ENCODE results near the gene HMG20A.

HMG20A gene

DNA sequence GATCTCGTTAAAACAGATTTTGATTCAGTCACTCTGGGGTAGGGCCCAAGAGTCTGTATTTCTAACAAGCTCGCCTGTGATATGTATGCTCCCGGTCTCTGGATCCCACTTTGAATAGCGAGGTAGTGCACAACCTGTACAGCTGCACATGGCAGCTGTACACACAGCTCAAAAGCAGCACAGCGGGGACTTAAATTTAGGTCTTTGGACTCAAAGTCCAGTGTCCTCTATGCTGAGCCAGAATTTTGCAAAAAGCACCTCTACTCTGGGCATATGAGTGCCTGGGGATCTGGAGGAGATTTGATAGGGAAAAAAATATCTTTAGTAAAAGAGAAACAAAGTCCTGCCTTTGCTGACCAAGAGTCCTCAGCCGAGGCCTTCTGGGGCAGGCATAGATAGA, 83.1 kb downstream of the HMG20A start:
- no peak for DNase-seq

DNA sequence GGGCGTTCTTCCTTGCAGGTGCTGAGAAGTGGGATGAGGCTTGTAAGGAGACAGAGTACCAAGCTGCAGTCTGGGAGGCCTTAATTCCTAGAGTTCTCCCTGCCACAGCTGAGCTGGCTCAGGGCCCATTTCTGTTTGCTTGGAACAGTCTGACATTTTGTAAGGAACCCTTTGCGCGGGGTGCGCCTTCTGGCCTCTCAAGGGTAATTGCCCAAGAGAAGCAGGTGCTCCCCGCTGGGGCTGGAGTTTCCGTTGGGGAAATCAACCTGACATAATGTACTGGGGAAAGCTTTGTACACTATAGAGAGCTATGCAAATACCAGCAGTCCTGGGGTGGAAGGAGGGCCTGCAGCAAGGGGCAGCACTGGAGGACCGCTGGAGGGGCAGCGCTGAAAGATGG, 83.6 kb downstream of the HMG20A start:
- no peak for DNase-seq

- no peak for DNase-seq
These were observed 84.2 kb downstream of the HMG20A start for GRCh38 chr15:77504871-77505270.

DNA sequence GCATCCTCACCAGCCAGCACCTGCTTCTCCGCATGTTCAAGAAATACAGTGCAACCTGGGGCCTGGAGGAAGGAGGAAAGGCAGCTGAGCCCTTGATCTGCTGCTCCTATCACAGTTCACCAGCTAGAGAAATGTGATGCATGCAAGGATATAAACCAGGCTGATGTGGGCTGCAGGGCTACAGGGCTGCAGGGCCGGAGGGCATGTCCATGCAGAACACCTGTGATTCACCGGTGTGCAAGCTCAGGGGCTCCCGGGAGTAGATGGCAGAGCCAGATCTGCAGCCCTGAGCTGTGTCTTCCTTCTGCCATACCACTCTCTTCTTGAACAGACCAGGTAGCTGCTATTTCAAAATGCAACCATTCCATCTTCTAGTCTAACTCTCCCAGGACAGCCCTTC, 84.9 kb downstream of the HMG20A start:
- no peak for DNase-seq

DNA sequence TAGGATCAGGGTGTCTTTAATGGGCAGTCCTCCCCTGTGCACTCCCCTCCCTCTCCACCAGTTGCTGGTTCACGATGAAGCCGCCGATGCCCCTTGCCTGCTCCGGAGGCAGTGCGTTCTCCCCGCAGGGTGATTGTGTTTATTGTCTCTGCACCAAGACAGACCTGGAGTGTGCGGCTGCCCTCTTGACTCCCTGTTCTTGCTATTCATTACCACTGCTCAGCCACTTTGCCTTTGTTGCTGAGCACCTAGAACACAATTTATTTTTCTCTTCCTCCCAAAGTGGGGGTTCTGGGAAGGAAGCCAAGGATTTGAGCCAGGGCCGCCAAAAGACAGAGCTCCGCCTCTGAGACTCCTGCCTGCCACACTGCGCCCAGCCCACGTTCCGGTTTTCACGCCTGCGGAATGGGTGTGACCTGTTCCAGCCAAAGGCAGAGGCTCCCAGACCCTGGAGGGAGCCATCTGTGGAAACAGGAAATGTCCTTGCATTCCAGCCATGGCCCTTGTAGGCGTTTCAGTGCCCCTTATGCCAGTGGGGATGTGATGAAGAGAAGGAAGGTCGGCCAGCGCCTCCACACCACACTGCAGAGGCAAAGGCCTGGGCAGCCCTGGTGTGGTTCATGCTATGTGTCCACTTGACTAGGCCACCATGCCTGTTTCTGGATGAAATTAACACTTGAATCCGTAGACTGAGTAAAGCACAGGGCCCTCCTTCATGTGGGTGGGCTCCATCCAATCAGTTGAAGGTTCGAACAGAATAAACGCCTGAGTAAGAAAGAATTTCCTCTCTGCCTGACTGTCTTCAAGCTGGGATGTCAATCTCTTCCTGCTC, 85.8 kb downstream of the HMG20A start:
- DNase-seq = no peak

- DNase-seq = no peak
These were observed 86.6 kb downstream of the HMG20A start for GRCh38 chr15:77507143-77507897.

- no peak for DNase-seq
These were observed 87.2 kb downstream of the HMG20A start for GRCh38 chr15:77507911-77508310.

DNA sequence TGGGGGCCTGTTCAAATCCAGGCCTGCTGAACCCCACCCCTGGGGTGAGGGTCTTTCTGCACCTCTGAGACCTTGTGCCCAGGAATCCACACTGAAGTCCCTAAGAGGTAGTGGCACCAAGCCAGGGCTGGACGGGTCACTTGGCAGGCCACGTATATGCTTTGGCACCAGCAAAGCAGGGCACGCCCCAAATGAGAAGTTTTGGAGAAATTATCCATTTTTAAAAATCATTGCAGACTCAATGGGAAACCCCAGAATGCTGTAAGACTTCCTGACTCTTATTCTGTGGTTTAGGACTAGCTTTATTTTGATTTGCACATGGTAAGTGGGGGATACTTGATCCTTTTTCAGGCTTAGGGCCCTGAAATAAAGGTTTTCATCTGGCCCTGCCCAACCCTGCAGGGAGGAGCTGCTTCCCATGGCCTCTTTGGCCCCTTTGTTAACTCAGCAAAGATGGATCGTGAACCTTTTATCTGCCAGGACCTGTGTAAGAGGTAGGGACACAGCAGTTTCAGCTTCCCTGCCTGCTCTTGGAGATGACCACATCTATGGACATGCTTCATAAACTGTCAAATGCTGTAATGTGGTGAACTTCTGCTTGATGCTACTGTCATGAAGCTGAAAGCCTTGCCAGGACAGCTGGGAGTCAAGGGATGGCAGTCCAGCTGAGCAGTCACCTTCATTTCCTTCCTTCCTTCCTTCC, 88.0 kb downstream of the HMG20A start:
- DNase-seq = no peak

- no peak for DNase-seq
These were observed 89.7 kb downstream of the HMG20A start for GRCh38 chr15:77510066-77511057.

DNA sequence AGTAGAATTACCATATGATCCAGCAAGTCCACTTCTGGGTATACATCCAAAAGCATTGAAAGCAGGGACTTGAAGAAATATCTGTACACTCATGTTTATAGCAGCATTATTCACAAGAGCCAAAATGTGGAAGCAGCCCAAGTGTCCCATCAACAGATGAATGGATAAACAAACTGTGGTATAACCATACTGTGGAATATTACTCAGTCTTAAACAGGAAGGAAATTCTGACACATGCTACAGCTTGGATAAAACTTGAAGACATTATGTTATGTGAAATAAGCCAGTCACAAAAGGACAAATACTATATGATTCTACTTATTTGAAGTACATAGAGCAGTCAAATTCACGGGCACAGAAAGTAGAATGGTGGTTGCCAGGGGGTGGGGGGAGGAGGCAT, 91.2 kb downstream of the HMG20A start:
- DNase-seq = no peak

DNA sequence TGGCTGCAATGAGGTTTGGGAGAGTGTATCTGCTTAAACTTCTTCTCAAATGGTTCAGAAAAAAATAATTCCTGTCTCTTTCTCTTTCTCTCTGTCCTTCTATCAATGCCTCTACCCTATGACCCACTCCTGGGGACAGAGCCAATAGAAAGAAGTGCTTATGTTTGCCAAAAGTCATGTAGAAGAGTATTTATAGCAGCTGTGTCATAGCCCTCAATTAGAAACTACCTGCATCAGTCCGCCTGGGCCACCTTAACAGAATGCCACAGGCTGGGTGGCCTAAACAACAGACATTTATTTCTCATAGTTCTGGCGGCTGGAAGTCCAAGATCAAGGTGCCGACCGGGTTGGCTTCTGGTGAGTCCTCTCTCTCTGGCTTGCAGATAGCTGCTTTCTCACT, 92.5 kb downstream of the HMG20A start:
- no peak for DNase-seq

DNA sequence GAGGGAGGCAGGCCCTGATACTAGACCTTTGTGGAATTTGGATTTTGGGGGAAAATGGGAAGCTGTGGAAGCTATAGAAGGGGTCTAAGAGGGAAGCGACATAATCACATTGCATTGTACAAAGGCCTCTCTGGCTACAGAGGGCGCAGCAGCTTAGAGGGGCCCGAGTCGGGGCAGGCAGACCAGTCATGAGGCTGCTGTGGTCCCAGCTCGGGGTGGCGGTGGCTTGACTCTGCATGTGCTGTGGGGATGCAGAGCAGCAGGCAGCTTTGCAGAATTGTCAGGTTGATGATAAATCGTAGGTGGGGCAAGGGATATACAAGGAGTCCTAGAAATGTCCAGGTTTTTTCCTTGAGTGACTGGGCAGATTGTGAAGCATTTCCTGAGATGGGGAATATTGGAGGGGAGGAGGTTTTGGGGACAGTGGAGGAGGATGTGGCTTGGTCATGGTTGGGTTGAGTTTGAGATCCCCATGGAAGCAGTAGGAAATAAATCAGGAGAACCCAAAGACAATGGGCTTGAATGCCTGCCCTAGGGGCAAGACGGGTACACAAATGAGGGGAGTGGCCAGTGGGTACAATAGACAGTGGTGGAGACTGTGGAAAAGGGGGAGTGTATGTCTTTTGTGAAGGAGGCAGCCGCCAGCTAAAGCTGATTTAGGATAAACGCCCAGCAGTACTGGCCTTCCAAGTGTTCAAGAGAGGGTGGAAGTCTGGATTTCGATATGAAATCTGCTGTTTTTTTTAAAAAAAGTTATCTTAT, 94.1 kb downstream of the HMG20A start:
- no peak for DNase-seq

GRCh38 chr15:77515613-77516012, 94.9 kb downstream of the HMG20A start:
- no peak for DNase-seq

DNA sequence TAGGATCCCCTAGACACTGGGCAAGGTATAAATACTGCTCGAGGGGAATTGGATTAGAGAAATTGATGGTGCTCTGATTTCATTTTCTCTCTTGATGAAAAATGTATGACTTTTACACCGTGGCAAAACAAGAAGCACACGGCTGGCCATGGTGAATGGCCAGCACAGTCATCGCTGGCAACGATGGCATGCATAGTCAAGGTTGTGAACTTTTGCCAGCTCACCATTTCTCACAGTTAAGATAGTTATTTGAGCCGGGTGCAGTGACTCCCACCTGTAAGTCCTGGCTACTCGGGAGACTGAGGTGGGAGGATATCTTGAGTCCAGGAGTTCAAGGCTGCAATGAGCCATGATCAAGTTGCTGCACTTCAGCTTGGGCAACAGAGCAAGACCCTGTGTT, 95.4 kb downstream of the HMG20A start:
- no peak for DNase-seq

DNA sequence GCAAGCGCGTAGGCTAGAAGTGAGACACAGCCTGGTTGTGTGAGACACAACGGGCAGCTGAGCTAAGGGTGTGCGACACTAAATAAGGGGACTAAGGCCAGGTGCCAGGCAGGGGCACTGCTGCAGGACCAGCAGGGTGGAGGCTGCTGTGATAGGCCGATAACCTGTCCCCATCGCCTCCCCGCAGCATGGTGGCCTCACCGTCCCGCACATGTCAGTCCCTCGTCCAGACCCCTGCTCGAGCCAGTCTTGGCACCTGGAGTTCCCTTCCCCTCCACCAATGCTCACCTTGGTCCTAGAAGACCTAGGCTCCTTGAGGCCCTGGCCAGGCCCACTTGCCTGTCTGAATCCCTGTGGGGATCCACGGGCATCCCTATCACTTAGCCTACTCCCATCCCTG, 96.1 kb downstream of the HMG20A start:
- no peak for DNase-seq

DNA sequence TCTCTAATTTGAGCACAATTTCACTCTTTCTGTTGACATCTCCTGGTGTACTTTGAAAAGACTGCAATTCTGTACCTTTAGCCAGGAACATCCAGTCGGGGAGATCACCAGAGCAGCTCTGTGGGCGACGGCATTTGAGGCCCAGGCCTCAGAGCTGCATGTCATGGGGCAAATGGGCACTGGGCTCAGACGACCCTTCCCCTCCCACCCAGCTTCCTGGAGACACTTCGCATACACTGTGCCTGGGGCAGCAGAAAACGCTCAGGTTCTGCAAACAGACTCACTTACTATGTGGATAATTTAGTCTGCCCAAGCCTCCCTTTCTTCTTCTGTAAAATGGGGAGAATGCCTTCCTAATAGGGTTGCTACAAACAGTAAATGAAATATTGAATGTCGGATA, 96.9 kb downstream of the HMG20A start:
- DNase-seq = no peak

- DNase-seq = no peak
These were observed 97.8 kb downstream of the HMG20A start for GRCh38 chr15:77518458-77518857.

GRCh38 chr15:77519540-77519939, 98.9 kb downstream of the HMG20A start:
- DNase-seq = no peak

- no peak for DNase-seq
These were observed 100.5 kb downstream of the HMG20A start for GRCh38 chr15:77521206-77521605.

- DNase-seq = no peak
These were observed 104.7 kb downstream of the HMG20A start for GRCh38 chr15:77525400-77525811.

DNA sequence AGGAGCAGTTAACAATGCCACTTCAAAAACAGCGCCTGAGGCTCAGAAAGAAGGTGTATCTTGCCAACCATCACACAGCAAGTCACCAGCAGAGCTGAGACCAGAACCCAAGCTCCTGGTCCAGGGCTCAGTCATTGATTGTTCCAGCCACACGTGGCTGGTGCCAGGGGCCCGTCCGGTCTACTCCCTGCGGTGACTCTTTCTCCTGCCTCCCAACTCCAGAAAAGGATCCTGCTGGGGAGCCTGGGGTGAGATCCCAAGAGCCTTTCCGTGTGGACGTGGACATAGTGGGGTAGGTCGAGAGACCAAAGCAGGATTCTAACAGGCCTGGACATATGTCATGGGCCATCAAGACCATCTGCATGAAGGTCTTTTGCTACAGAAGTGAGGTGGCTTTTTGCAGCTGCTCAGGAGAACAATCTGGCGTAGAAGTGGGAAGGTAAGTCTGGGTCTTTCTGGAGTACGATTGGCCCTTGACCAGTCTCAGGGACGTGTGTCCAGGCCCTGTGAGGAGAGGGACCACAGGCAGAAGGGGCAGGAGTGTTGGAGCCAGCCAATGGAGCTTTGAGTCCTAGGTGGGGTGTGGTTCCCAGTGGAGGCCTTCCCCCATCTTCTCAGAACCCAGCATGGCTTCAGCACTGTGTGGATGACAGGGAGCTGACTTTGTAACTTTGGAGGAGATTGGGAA, 105.4 kb downstream of the HMG20A start:
- DNase-seq = no peak
